Neuron (in vitro differentiated cells): ENCODE data around the gene PLXNB1.
"Not testable (repeated sequence)": the region's sequence is repeated elsewhere in the genome, so short reads cannot be mapped to it uniquely, and the experiment has no call there.

Experiments
- H2AFZ ChIP-seq: one replicate; pipeline ENCODE4 v1.6.1; 2013; ENCODE audit warnings: low read depth, mild to moderate bottlenecking, inconsistent platforms, low read length, moderate library complexity
- H3K27me3 ChIP-seq: one replicate; pipeline ENCODE4 v1.6.1; 2013; ENCODE audit warnings: low read length; ENCODE audit not compliant: insufficient read depth
- H3K36me3 ChIP-seq: one replicate; pipeline ENCODE4 v1.6.1; 2013; ENCODE audit warnings: low read length; ENCODE audit not compliant: insufficient read depth
- H3K4me1 ChIP-seq: one replicate; pipeline ENCODE4 v1.6.1; 2013; ENCODE audit warnings: low read length; ENCODE audit not compliant: insufficient read depth
- H3K4me3 ChIP-seq: 2 replicates; pipeline ENCODE4 v1.5.1; 2013; ENCODE audit warnings: mild to moderate bottlenecking, low read length, moderate library complexity
- H3K9me3 ChIP-seq: one replicate; pipeline ENCODE4 v1.6.1; 2013; ENCODE audit warnings: low read length

PLXNB1 gene

GRCh38 chr3:48406443-48407431 lies 23.1 kb downstream of the PLXNB1 start:
- Histone ChIP-seq H3K4me3 (no peak overlapping the region), H2AFZ (no peak overlapping the region), H3K27me3 (no peaks in the 10 kb centered on the region), H3K4me1 (no peaks in the 10 kb centered on the region), H3K9me3 (no peaks in the 10 kb centered on the region), H3K36me3 (peaks cover 89% of the 10 kb centered on the region)

GRCh38 chr3:48405971-48406370 lies 23.9 kb downstream of the PLXNB1 start:
- no peak overlapping the region for H2AFZ ChIP-seq
- H3K9me3 ChIP-seq, result no peaks in the 10 kb centered on the region
- peaks cover 81% of the 10 kb centered on the region for H3K36me3 ChIP-seq
- no peaks in the 10 kb centered on the region for H3K27me3 ChIP-seq
- H3K4me3 ChIP-seq, result no peak overlapping the region
- no peaks in the 10 kb centered on the region for H3K4me1 ChIP-seq

- Histone ChIP-seq H3K4me1 (no peaks in the 10 kb centered on the region), H3K4me3 (no peak overlapping the region), H3K27me3 (no peaks in the 10 kb centered on the region), H3K9me3 (no peaks in the 10 kb centered on the region), H3K36me3 (peaks cover 75% of the 10 kb centered on the region), H2AFZ (no peak overlapping the region)
Measured at GRCh38 chr3:48405343-48405881, 24.5 kb downstream of the PLXNB1 start.

GRCh38 chr3:48404440-48405342 lies 25.2 kb downstream of the PLXNB1 start:
- H3K36me3 ChIP-seq, result peaks cover 69% of the 10 kb centered on the region
- H3K27me3 ChIP-seq, result no peaks in the 10 kb centered on the region
- H3K4me3 ChIP-seq, result no peak overlapping the region
- no peak overlapping the region for H2AFZ ChIP-seq
- no peaks in the 10 kb centered on the region for H3K9me3 ChIP-seq
- H3K4me1 ChIP-seq, result no peaks in the 10 kb centered on the region

- Histone ChIP-seq H3K9me3 (no peaks in the 10 kb centered on the region), H3K36me3 (peaks cover 60% of the 10 kb centered on the region), H3K4me3 (no peak overlapping the region), H2AFZ (no peak overlapping the region), H3K4me1 (no peaks in the 10 kb centered on the region), H3K27me3 (no peaks in the 10 kb centered on the region)
Measured at GRCh38 chr3:48403533-48404439, 26.1 kb downstream of the PLXNB1 start.

- Histone ChIP-seq H3K4me1 (no peaks in the 10 kb centered on the region), H3K27me3 (no peaks in the 10 kb centered on the region), H3K36me3 (peaks cover 53% of the 10 kb centered on the region), H3K9me3 (no peaks in the 10 kb centered on the region), H3K4me3 (no peak overlapping the region), H2AFZ (no peak overlapping the region)
Measured at GRCh38 chr3:48402907-48403306, 27.0 kb downstream of the PLXNB1 start.

GRCh38 chr3:48402281-48402732 lies 27.6 kb downstream of the PLXNB1 start:
- Histone ChIP-seq H3K4me3 (no peak overlapping the region), H3K4me1 (no peaks in the 10 kb centered on the region), H2AFZ (no peak overlapping the region), H3K9me3 (no peaks in the 10 kb centered on the region), H3K36me3 (peaks cover 47% of the 10 kb centered on the region), H3K27me3 (no peaks in the 10 kb centered on the region)

- H3K4me1 ChIP-seq, H2AFZ ChIP-seq, H3K4me3 ChIP-seq, H3K27me3 ChIP-seq, H3K9me3 ChIP-seq: not testable (repeated sequence)
- H3K36me3 ChIP-seq, result peaks cover 39% of the 10 kb centered on the region
Measured at GRCh38 chr3:48401434-48401901, 28.4 kb downstream of the PLXNB1 start.

GRCh38 chr3:48400824-48401433 lies 29.0 kb downstream of the PLXNB1 start:
- Histone ChIP-seq H3K4me3 (no peak overlapping the region), H2AFZ (no peak overlapping the region), H3K4me1 (no peaks in the 10 kb centered on the region), H3K36me3 (peaks cover 35% of the 10 kb centered on the region), H3K27me3 (no peaks in the 10 kb centered on the region), H3K9me3 (no peaks in the 10 kb centered on the region)

GRCh38 chr3:48399387-48400172 lies 30.3 kb downstream of the PLXNB1 start:
- Histone ChIP-seq H3K27me3 (no peaks in the 10 kb centered on the region), H3K4me3 (no peak overlapping the region), H2AFZ (no peak overlapping the region), H3K4me1 (no peaks in the 10 kb centered on the region), H3K9me3 (no peaks in the 10 kb centered on the region), H3K36me3 (peaks cover 21% of the 10 kb centered on the region)

- Histone ChIP-seq H3K9me3 (no peaks in the 10 kb centered on the region), H3K4me3 (no peak overlapping the region), H3K4me1 (no peaks in the 10 kb centered on the region), H3K27me3 (no peaks in the 10 kb centered on the region), H3K36me3 (peaks cover 14% of the 10 kb centered on the region), H2AFZ (no peak overlapping the region)
Measured at GRCh38 chr3:48398701-48399386, 31.0 kb downstream of the PLXNB1 start.
